ENCODE measurements around the gene ATXN1.

ATXN1 gene

GRCh38 chr6:16761471-16762267 is 409 bp upstream of the ATXN1 start:
- DNase-seq (ENCODE audit: low spot score), result peak; percentile 78

- peak; percentile 65 for DNase-seq (ENCODE audit: low spot score)
These were observed 1.4 kb downstream of the ATXN1 start for GRCh38 chr6:16759646-16760515.

GRCh38 chr6:16759181-16759645 is 2.0 kb downstream of the ATXN1 start:
- no peak for DNase-seq (ENCODE audit: low spot score)

GRCh38 chr6:16758163-16758975 is 2.9 kb downstream of the ATXN1 start:
- no peak for DNase-seq (ENCODE audit: low spot score)

GRCh38 chr6:16757332-16757731 is 3.9 kb downstream of the ATXN1 start:
- DNase-seq (ENCODE audit: low spot score), result no peak

GRCh38 chr6:16756660-16757255 is 4.5 kb downstream of the ATXN1 start:
- no peak for DNase-seq (ENCODE audit: low spot score)

GRCh38 chr6:16755544-16755943 is 5.7 kb downstream of the ATXN1 start:
- DNase-seq (ENCODE audit: low spot score), result no peak

GRCh38 chr6:16754876-16755275 is 6.4 kb downstream of the ATXN1 start:
- DNase-seq (ENCODE audit: low spot score), result no peak

GRCh38 chr6:16754274-16754673 is 7.0 kb downstream of the ATXN1 start:
- DNase-seq (ENCODE audit: low spot score), result no peak

- no peak for DNase-seq (ENCODE audit: low spot score)
These were observed 7.9 kb downstream of the ATXN1 start for GRCh38 chr6:16753341-16753740.

- DNase-seq (ENCODE audit: low spot score), result peak; percentile 83
These were observed 8.9 kb downstream of the ATXN1 start for GRCh38 chr6:16752206-16752866.

- DNase-seq (ENCODE audit: low spot score), result no peak
These were observed 9.9 kb downstream of the ATXN1 start for GRCh38 chr6:16751251-16751946.

- no peak for DNase-seq (ENCODE audit: low spot score)
These were observed 10.7 kb downstream of the ATXN1 start for GRCh38 chr6:16750566-16750965.

GRCh38 chr6:16749516-16750485 is 11.5 kb downstream of the ATXN1 start:
- no peak for DNase-seq (ENCODE audit: low spot score)

GRCh38 chr6:16748025-16748319 is 13.3 kb downstream of the ATXN1 start:
- DNase-seq (ENCODE audit: low spot score), result no peak

- DNase-seq (ENCODE audit: low spot score), result no peak
These were observed 13.8 kb downstream of the ATXN1 start for GRCh38 chr6:16747232-16748024.

GRCh38 chr6:16746812-16747211 is 14.4 kb downstream of the ATXN1 start:
- no peak for DNase-seq (ENCODE audit: low spot score)

- DNase-seq (ENCODE audit: low spot score), result no peak
These were observed 14.9 kb downstream of the ATXN1 start for GRCh38 chr6:16746401-16746800.
